Mesendoderm (in vitro differentiated cells): ENCODE results near the gene SCLY.

Source experiments
- DNase-seq: peaks from one replicate; pipeline ENCODE4 v3.0.0; 2013
- H2AK5ac ChIP-seq: 2 replicates; pipeline ENCODE4 v1.6.1; 2013; ENCODE audit warnings: low read length, inconsistent platforms
- H2BK120ac ChIP-seq: 2 replicates; pipeline ENCODE4 v1.6.1; 2013; ENCODE audit warnings: low read depth, mild to moderate bottlenecking, low read length, moderate library complexity, mixed read lengths
- H2BK15ac ChIP-seq: replicated peaks from 2 replicates; pipeline ENCODE4 v1.6.1; 2013; ENCODE audit warnings: low read depth, mild to moderate bottlenecking, moderate library complexity
- H2BK5ac ChIP-seq: 2 replicates; pipeline ENCODE4 v1.6.1; 2013; ENCODE audit warnings: low read length, inconsistent platforms
- H3K18ac ChIP-seq: 2 replicates; pipeline ENCODE4 v1.6.1; 2013; ENCODE audit warnings: mild to moderate bottlenecking, low read length, mixed read lengths
- H3K23ac ChIP-seq: one replicate; pipeline ENCODE4 v1.6.1; 2013; ENCODE audit warnings: low read length
- H3K27ac ChIP-seq: 2 replicates; pipeline ENCODE4 v1.5.1; 2013; ENCODE audit warnings: low read depth, mild to moderate bottlenecking, inconsistent platforms, low read length, moderate library complexity
- H3K27me3 ChIP-seq: 2 replicates; pipeline ENCODE4 v1.6.1; 2013; ENCODE audit warnings: low read length, control low read depth, mild to moderate bottlenecking, inconsistent platforms; ENCODE audit not compliant: insufficient read depth, poor library complexity
- H3K36me3 ChIP-seq: 2 replicates; pipeline ENCODE4 v1.6.1; 2013; ENCODE audit warnings: low read length, inconsistent platforms; ENCODE audit not compliant: control insufficient read depth, insufficient read depth
- H3K4ac ChIP-seq: one replicate; pipeline ENCODE4 v1.6.1; 2013; ENCODE audit warnings: low read depth, mild to moderate bottlenecking, low read length, moderate library complexity
- H3K4me1 ChIP-seq: 2 replicates; pipeline ENCODE4 v1.6.1; 2013; ENCODE audit warnings: low read depth, low read length, inconsistent platforms; ENCODE audit not compliant: control insufficient read depth
- H3K4me2 ChIP-seq: 2 replicates; pipeline ENCODE4 v1.6.1; 2013; ENCODE audit warnings: low read length
- H3K4me3 ChIP-seq: 2 replicates; pipeline ENCODE4 v1.5.1; 2013; ENCODE audit warnings: mild to moderate bottlenecking, low read length
- H3K56ac ChIP-seq: one replicate; pipeline ENCODE4 v1.6.1; 2013; ENCODE audit warnings: low read length
- H3K79me1 ChIP-seq: 2 replicates; pipeline ENCODE4 v1.6.1; 2013; ENCODE audit warnings: low read length, inconsistent platforms
- H3K79me2 ChIP-seq: 2 replicates; pipeline ENCODE4 v1.6.1; 2013; ENCODE audit warnings: mild to moderate bottlenecking, low read length; ENCODE audit not compliant: control insufficient read depth, insufficient read depth
- H3K9ac ChIP-seq: 2 replicates; pipeline ENCODE4 v1.6.1; 2013; ENCODE audit warnings: low read length, inconsistent platforms
- H4K5ac ChIP-seq: one replicate; pipeline ENCODE4 v1.6.1; 2013; ENCODE audit warnings: low read length
- H4K8ac ChIP-seq: one replicate; pipeline ENCODE4 v1.6.1; 2013; ENCODE audit warnings: low read depth, mild to moderate bottlenecking, control low read depth, low read length, moderate library complexity
- WGBS: extraction: QIAGEN DNeasy Blood & Tissue Kit; methylation state at CpG from one replicate; pipeline ENCODE4 v1.1.7; 2013; ENCODE audit warnings: low lambda C conversion rate, missing lambda C conversion rate; ENCODE audit not compliant: insufficient coverage; ENCODE audit errors: extremely low coverage; 5-methylcytosine and 5-hydroxymethylcytosine counted together

The SCLY gene

GRCh38 chr2:238027058-238027457 lies 33.7 kb upstream of the SCLY start:
- DNase-seq = no peak
- H4K8ac ChIP-seq = no peak overlapping the region
- no peak overlapping the region for H3K4me2 ChIP-seq
- peaks cover 2% of the 10 kb centered on the region for H3K79me1 ChIP-seq
- H3K4me3 ChIP-seq = no peak overlapping the region
- no peak overlapping the region for H3K56ac ChIP-seq
- WGBS = no CpG with 5 or more reads among the region's 4 CpGs
- H3K4me1 ChIP-seq = no peaks in the 10 kb centered on the region
- no peak overlapping the region for H2BK120ac ChIP-seq
- no peak overlapping the region for H3K27ac ChIP-seq
- no peak overlapping the region for H3K4ac ChIP-seq
- H3K23ac ChIP-seq = no peak overlapping the region
- no peak overlapping the region for H4K5ac ChIP-seq
- H2BK5ac ChIP-seq = no peak overlapping the region
- H2BK15ac ChIP-seq = no peak overlapping the region
- H2AK5ac ChIP-seq = no peak overlapping the region
- H3K27me3 ChIP-seq = no peaks in the 10 kb centered on the region
- no peak overlapping the region for H3K9ac ChIP-seq
- no peaks in the 10 kb centered on the region for H3K79me2 ChIP-seq
- H3K18ac ChIP-seq = no peak overlapping the region
- peaks cover 7% of the 10 kb centered on the region for H3K36me3 ChIP-seq

- Histone ChIP-seq H3K36me3 (peaks cover 7% of the 10 kb centered on the region), H3K4me2 (no peak overlapping the region)
- no peak for DNase-seq
Measured at GRCh38 chr2:238027591-238028415, 33.0 kb upstream of the SCLY start.

GRCh38 chr2:238029853-238030252 lies 30.9 kb upstream of the SCLY start:
- H3K36me3 ChIP-seq = peaks cover 7% of the 10 kb centered on the region
- no CpG with 5 or more reads among the region's 3 CpGs for WGBS
- no peak overlapping the region for H4K8ac ChIP-seq
- no peak overlapping the region for H2BK15ac ChIP-seq
- no peak overlapping the region for H3K23ac ChIP-seq
- no peak overlapping the region for H2BK5ac ChIP-seq
- no peaks in the 10 kb centered on the region for H3K79me1 ChIP-seq
- no peaks in the 10 kb centered on the region for H3K4me1 ChIP-seq
- no peak overlapping the region for H3K4ac ChIP-seq
- no peak overlapping the region for H3K4me2 ChIP-seq
- no peak overlapping the region for H3K9ac ChIP-seq
- H2AK5ac ChIP-seq = no peak overlapping the region
- H4K5ac ChIP-seq = no peak overlapping the region
- H3K56ac ChIP-seq = no peak overlapping the region
- DNase-seq = no peak
- H2BK120ac ChIP-seq = no peak overlapping the region
- no peaks in the 10 kb centered on the region for H3K27me3 ChIP-seq
- H3K4me3 ChIP-seq = no peak overlapping the region
- H3K18ac ChIP-seq = no peak overlapping the region
- no peaks in the 10 kb centered on the region for H3K79me2 ChIP-seq
- H3K27ac ChIP-seq = no peak overlapping the region

More at GRCh38 chr2:238027591-238028415, 33.0 kb upstream of the SCLY start:
- Histone ChIP-seq H4K5ac (no peak overlapping the region), H3K79me1 (peaks cover 2% of the 10 kb centered on the region), H4K8ac (no peak overlapping the region), H3K4ac (no peak overlapping the region), H3K27ac (no peak overlapping the region), H3K9ac (no peak overlapping the region), H2BK5ac (no peak overlapping the region), H3K79me2 (no peaks in the 10 kb centered on the region), H3K4me3 (no peak overlapping the region), H2AK5ac (no peak overlapping the region), H3K27me3 (no peaks in the 10 kb centered on the region), H3K18ac (no peak overlapping the region), H2BK15ac (no peak overlapping the region), H3K4me1 (no peaks in the 10 kb centered on the region), H3K56ac (no peak overlapping the region), H3K23ac (no peak overlapping the region), H2BK120ac (no peak overlapping the region)
- no CpG with 5 or more reads among the region's 9 CpGs for WGBS

- Histone ChIP-seq H3K23ac (no peak overlapping the region), H4K5ac (no peak overlapping the region), H2BK5ac (no peak overlapping the region), H2BK120ac (no peak overlapping the region), H3K4me2 (no peak overlapping the region), H3K4ac (no peak overlapping the region), H3K36me3 (peaks cover 7% of the 10 kb centered on the region), H3K79me1 (no peaks in the 10 kb centered on the region), H3K56ac (no peak overlapping the region), H3K4me1 (no peaks in the 10 kb centered on the region), H3K27me3 (no peaks in the 10 kb centered on the region), H3K4me3 (no peak overlapping the region), H2BK15ac (no peak overlapping the region), H3K79me2 (no peaks in the 10 kb centered on the region), H3K18ac (no peak overlapping the region), H4K8ac (no peak overlapping the region), H2AK5ac (no peak overlapping the region), H3K9ac (no peak overlapping the region), H3K27ac (no peak overlapping the region)
- no CpG with 5 or more reads among the region's 8 CpGs for WGBS
- DNase-seq = peak; percentile 9
Measured at GRCh38 chr2:238030422-238031155, 30.2 kb upstream of the SCLY start.

GRCh38 chr2:238031751-238032150 lies 29.1 kb upstream of the SCLY start:
- no peak overlapping the region for H3K18ac ChIP-seq
- no peak overlapping the region for H2BK120ac ChIP-seq
- H3K79me2 ChIP-seq = no peaks in the 10 kb centered on the region
- no peaks in the 10 kb centered on the region for H3K79me1 ChIP-seq
- peaks cover 7% of the 10 kb centered on the region for H3K36me3 ChIP-seq
- no peak overlapping the region for H3K4me2 ChIP-seq
- DNase-seq = no peak
- no peak overlapping the region for H4K8ac ChIP-seq
- no CpG with 5 or more reads among the region's 4 CpGs for WGBS
- no peak overlapping the region for H2BK5ac ChIP-seq
- H2BK15ac ChIP-seq = no peak overlapping the region
- no peak overlapping the region for H3K56ac ChIP-seq
- H3K23ac ChIP-seq = no peak overlapping the region
- no peak overlapping the region for H2AK5ac ChIP-seq
- H3K4me3 ChIP-seq = no peak overlapping the region
- H4K5ac ChIP-seq = no peak overlapping the region
- H3K27ac ChIP-seq = no peak overlapping the region
- no peak overlapping the region for H3K4ac ChIP-seq
- no peak overlapping the region for H3K9ac ChIP-seq
- no peaks in the 10 kb centered on the region for H3K4me1 ChIP-seq
- H3K27me3 ChIP-seq = no peaks in the 10 kb centered on the region
